Measurements from ENCODE around the gene CEACAM16.
A peak's percentile ranks its signal among the peaks of the same experiment; 100 is the strongest.

CEACAM16 gene

DNA sequence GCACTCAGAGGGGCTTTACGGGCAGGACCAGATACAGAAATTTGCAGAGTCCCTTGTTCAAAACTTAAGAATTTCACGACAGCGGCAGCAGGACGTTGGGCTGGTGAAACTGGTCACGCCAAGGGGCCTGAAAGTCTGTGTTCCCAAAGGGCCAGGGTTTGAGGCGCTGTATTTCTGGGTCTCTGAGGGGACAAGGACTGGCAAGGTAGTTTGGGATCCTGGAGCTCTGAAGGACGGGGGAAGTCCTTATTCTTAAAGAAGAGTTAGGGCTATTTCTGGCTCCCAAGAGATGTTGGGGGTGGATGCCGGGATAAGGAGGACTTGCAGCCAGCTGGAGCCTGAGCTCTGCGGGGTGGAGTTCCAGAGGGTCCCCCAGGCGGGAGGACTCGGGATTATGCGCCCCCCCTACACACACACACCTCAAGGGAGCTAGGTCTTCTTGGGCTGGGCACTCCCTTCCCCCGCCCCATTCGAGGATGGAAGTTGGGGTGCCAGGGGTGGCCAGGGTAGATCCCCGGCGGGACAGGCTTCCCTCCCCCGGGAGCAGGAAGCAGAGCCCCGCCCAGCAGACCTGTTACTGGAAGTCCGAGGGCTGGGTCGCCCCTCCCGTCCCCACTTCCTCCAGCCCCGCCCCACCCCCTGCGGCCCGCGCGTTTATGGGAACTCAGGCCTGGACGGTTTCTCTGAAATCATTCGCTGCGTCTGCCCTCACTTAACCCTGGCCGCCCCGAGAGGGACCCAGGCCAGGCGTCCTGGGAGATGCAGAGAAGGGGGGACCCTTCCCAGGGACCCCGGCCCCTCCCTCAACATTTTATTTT is 55.2 kb downstream of the CEACAM16 start:
- Histone ChIP-seq H3K27ac (replicated peaks) (peak overlapping the region; percentile 85), H3K27me3 (ENCODE audit: insufficient read depth, poor library complexity, severe bottlenecking) (no peaks in the 10 kb centered on the region), H3K4me3 (replicated peaks; ENCODE audit: insufficient read depth, low read length) (peak overlapping the region; percentile 39)
- TF ChIP-seq, protein P1, sequence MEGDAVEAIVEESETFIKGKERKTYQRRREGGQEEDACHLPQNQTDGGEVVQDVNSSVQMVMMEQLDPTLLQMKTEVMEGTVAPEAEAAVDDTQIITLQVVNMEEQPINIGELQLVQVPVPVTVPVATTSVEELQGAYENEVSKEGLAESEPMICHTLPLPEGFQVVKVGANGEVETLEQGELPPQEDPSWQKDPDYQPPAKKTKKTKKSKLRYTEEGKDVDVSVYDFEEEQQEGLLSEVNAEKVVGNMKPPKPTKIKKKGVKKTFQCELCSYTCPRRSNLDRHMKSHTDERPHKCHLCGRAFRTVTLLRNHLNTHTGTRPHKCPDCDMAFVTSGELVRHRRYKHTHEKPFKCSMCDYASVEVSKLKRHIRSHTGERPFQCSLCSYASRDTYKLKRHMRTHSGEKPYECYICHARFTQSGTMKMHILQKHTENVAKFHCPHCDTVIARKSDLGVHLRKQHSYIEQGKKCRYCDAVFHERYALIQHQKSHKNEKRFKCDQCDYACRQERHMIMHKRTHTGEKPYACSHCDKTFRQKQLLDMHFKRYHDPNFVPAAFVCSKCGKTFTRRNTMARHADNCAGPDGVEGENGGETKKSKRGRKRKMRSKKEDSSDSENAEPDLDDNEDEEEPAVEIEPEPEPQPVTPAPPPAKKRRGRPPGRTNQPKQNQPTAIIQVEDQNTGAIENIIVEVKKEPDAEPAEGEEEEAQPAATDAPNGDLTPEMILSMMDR (IDR thresholded peaks at IDR 0.05; ENCODE audit: insufficient read depth, low read length): no peak
- TF ChIP-seq SPI1 (IDR thresholded peaks at IDR 0.05; ENCODE audit: borderline replicate concordance, low read depth): peak; percentile 64; the same call in 1 of the 2 replicates
- DNase-seq (ENCODE audit: low read depth in 1 of 2, low spot score in 1 of 2): peak; percentile 85 to 89

DNA sequence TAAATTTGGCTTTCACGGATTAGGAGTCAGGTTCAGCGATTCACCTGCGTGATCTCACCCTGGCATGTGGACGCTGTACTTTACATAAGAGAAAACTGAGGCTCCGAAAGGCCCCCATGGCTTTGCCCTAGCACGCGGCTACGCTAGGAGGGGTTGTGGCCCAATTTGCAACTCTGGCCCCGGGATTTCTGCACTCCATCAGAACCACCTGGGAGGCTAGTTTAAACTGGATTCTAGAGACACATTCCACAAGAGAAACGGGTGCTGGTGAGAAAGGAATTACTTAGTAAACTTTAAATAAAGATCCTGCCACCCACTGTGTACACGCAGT is 55.8 kb downstream of the CEACAM16 start:
- Histone ChIP-seq H3K27ac (replicated peaks) (peak overlapping the region; percentile 85), H3K4me3 (replicated peaks; ENCODE audit: insufficient read depth, low read length) (peak overlapping the region; percentile 39), H3K27me3 (ENCODE audit: insufficient read depth, poor library complexity, severe bottlenecking) (no peaks in the 10 kb centered on the region)
- TF ChIP-seq, protein P2, sequence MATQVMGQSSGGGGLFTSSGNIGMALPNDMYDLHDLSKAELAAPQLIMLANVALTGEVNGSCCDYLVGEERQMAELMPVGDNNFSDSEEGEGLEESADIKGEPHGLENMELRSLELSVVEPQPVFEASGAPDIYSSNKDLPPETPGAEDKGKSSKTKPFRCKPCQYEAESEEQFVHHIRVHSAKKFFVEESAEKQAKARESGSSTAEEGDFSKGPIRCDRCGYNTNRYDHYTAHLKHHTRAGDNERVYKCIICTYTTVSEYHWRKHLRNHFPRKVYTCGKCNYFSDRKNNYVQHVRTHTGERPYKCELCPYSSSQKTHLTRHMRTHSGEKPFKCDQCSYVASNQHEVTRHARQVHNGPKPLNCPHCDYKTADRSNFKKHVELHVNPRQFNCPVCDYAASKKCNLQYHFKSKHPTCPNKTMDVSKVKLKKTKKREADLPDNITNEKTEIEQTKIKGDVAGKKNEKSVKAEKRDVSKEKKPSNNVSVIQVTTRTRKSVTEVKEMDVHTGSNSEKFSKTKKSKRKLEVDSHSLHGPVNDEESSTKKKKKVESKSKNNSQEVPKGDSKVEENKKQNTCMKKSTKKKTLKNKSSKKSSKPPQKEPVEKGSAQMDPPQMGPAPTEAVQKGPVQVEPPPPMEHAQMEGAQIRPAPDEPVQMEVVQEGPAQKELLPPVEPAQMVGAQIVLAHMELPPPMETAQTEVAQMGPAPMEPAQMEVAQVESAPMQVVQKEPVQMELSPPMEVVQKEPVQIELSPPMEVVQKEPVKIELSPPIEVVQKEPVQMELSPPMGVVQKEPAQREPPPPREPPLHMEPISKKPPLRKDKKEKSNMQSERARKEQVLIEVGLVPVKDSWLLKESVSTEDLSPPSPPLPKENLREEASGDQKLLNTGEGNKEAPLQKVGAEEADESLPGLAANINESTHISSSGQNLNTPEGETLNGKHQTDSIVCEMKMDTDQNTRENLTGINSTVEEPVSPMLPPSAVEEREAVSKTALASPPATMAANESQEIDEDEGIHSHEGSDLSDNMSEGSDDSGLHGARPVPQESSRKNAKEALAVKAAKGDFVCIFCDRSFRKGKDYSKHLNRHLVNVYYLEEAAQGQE (IDR thresholded peaks at IDR 0.05; ENCODE audit: insufficient replicate concordance, low read depth): no peak
- no peak for TF ChIP-seq SPI1 (IDR thresholded peaks at IDR 0.05; ENCODE audit: borderline replicate concordance, low read depth)
- TF ChIP-seq POLR2AphosphoS5 (IDR thresholded peaks at IDR 0.05; ENCODE audit: low read depth): no peak
- TF ChIP-seq GABPA (IDR thresholded peaks at IDR 0.05; ENCODE audit: low read depth): no peak
- TF ChIP-seq, protein P1 (IDR thresholded peaks at IDR 0.05; ENCODE audit: insufficient read depth, low read length): no peak
- no peak for DNase-seq (ENCODE audit: low read depth in 1 of 2, low spot score in 1 of 2)

DNA sequence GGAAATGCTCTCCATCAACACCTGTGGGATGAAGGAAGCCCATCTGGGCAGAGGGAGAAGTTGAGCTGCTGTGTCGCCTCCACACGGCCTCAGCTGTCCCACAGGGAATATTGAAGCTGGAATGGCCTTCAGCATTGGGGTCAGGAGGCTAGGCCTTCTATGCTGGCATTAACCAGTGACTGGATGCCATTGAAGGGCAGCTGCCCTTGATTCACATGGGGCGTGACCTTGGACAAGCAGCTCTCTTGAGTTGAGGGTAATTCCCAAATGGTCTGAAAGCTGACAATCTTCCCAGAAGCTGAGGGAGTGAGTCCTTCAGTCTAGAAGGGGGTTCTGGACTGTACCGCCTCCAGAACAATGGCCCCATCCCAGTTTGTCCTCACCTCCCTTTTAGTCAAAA is 56.3 kb downstream of the CEACAM16 start:
- DNase-seq (ENCODE audit: low read depth in 1 of 2, low spot score in 1 of 2): no peak
- Histone ChIP-seq H3K27me3 (ENCODE audit: insufficient read depth, poor library complexity, severe bottlenecking) (no peaks in the 10 kb centered on the region), H3K27ac (replicated peaks) (peak overlapping the region; percentile 85)

More for the DNA sequence above, 56.3 kb downstream of the CEACAM16 start:
- no peak overlapping the region for H3K4me3 ChIP-seq (replicated peaks; ENCODE audit: insufficient read depth, low read length)
- no peak for TF ChIP-seq GABPA (IDR thresholded peaks at IDR 0.05; ENCODE audit: low read depth)
- TF ChIP-seq, protein P1 (IDR thresholded peaks at IDR 0.05; ENCODE audit: insufficient read depth, low read length): no peak
- TF ChIP-seq, protein P2 (IDR thresholded peaks at IDR 0.05; ENCODE audit: insufficient replicate concordance, low read depth): no peak
- TF ChIP-seq SPI1 (IDR thresholded peaks at IDR 0.05; ENCODE audit: borderline replicate concordance, low read depth): no peak
- TF ChIP-seq POLR2AphosphoS5 (IDR thresholded peaks at IDR 0.05; ENCODE audit: low read depth): no peak
